Effector memory CD8-positive, alpha-beta T cell (primary cell): ENCODE results near the gene RXYLT1.

Experiments used
- ATAC-seq: fragments of 150-1000 bp; cut with Tn5 transposase; replicated peaks from 2 replicates; pipeline ENCODE4 v1.10.0; 2021; ENCODE audit warnings: mild to moderate bottlenecking, moderate library complexity
- DNase-seq, 3 experiments: peaks; one replicate each; pipeline ENCODE4 v3.0.0; 2021
- H3K27ac Mint-ChIP-seq, 2 donors: one replicate each; pipeline ENCODE4 v1.8.0; 2022; ENCODE audit warnings: mild to moderate bottlenecking in 2 of 2, mixed read lengths in 2 of 2, moderate library complexity in 2 of 2
- H3K27me3 Mint-ChIP-seq, 2 donors: one replicate each; pipeline ENCODE4 v1.8.0; 2022; ENCODE audit warnings: mixed read lengths in 2 of 2
- H3K36me3 Mint-ChIP-seq: one replicate; pipeline ENCODE4 v1.8.0; 2022; ENCODE audit warnings: mild to moderate bottlenecking, moderate library complexity, mixed read lengths; ENCODE audit not compliant: insufficient read depth
- H3K4me1 Mint-ChIP-seq, 2 donors: one replicate each; pipeline ENCODE4 v1.8.0; 2022; ENCODE audit warnings: low read depth in 2 of 2, mixed read lengths in 2 of 2
- H3K4me3 Mint-ChIP-seq, 2 donors: one replicate each; pipeline ENCODE4 v1.8.0; 2022; ENCODE audit warnings: mild to moderate bottlenecking in 2 of 2, mixed read lengths in 2 of 2, moderate library complexity in 2 of 2
- H3K9me3 Mint-ChIP-seq, 2 donors: one replicate each; pipeline ENCODE4 v1.8.0; 2022; ENCODE audit warnings: mixed read lengths in 2 of 2

Gene RXYLT1

GRCh38 chr12:63853978-63854377, 74.3 kb downstream of the RXYLT1 start:
- DNase-seq (no peak), ATAC-seq (no peak)
- no peaks in the 10 kb centered on the region for H3K4me1 Mint-ChIP-seq
- H3K27me3 Mint-ChIP-seq: no peaks in the 10 kb centered on the region
- no peak overlapping the region for H3K4me3 Mint-ChIP-seq
- no peaks in the 10 kb centered on the region for H3K36me3 Mint-ChIP-seq
- no peaks in the 10 kb centered on the region for H3K9me3 Mint-ChIP-seq
- no peak overlapping the region for H3K27ac Mint-ChIP-seq

GRCh38 chr12:63855299-63855698, 75.6 kb downstream of the RXYLT1 start:
- Mint-ChIP-seq H3K27ac (no peak overlapping the region), H3K36me3 (no peaks in the 10 kb centered on the region), H3K9me3 (no peaks in the 10 kb centered on the region), H3K4me3 (no peak overlapping the region), H3K27me3 (no peaks in the 10 kb centered on the region), H3K4me1 (no peaks in the 10 kb centered on the region)
- DNase-seq: no peak
- ATAC-seq: no peak

- DNase-seq (no peak), ATAC-seq (no peak)
- no peaks in the 10 kb centered on the region for H3K27me3 Mint-ChIP-seq
- no peaks in the 10 kb centered on the region for H3K9me3 Mint-ChIP-seq
- no peak overlapping the region for H3K27ac Mint-ChIP-seq
- no peaks in the 10 kb centered on the region for H3K36me3 Mint-ChIP-seq
- no peaks in the 10 kb centered on the region for H3K4me1 Mint-ChIP-seq
- H3K4me3 Mint-ChIP-seq: no peak overlapping the region
These were observed 78.3 kb downstream of the RXYLT1 start for GRCh38 chr12:63857771-63858670.
